Renal cortical epithelial cell (primary cell): ENCODE data around the gene KATNAL1. TPM values are rescaled to one million over a fixed set of nuclear protein-coding genes. Genes with fewer than 3 reads are reported as not detected.
"Not testable (repeated sequence)": the region's sequence is repeated elsewhere in the genome, so short reads cannot be mapped to it uniquely, and the experiment has no call there.

Source experiments
- DNase-seq: peaks from one replicate; pipeline ENCODE4 v3.0.0-alpha.2; 2011; ENCODE audit warnings: low read depth
- total RNA-seq: library from RNA; depleted of rRNA; stranded (reverse); fragments of >200 nt; gene quantifications from 2 replicates; pipeline ENCODE4 v1.2.3, GENCODE V29; 2014

KATNAL1 gene
- total RNA-seq, 1 donor from 2014 or later: 36.3 TPM

DNA sequence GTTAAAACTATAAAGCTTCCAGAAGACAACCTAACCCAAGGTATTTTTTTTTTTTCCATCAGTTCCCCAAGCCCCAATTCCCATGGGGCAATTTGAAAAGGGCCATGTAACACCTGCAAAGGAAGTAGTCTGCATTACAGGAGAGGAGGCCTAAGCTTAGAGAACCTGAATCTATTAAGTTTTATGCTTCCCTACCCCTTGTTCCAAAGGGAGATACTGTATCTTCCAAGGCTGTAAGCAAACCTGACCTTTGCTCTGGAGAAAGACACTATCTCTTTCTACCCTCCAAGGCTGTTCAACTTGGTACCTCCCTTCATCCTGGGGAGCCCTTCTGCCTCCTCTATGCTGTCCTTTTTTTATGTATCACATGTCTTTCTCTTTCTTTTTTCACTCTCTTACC is 15.0 kb downstream of the KATNAL1 start:
- no peak for DNase-seq

DNA sequence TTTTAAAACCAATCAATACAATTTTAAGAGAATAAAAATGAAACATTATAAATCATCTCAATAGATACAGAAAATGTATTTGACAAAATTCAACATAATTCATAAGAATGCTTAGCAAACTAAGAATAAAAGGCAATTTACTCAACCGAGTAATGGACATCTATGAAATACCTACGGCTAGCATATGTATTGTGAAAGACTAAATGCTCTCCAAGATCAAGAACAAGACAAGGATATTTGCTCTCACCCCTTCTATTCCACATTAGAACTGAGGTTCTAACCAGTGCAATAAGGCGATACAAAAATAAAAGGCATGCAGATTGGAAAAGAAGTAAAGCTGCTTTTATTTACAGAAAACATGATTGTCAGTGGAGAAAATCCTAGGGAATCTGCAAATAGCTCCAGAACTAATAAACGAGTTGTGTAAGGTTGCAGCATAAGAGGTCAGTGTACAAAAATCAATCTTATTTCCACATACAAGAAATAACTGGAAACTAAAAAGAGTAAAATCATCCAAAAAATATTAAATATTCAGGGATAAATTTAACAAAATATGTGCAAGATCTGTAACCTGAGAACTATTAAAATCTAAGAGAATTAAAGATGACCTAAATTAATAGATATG is 16.4 kb downstream of the KATNAL1 start:
- DNase-seq: no peak

DNA sequence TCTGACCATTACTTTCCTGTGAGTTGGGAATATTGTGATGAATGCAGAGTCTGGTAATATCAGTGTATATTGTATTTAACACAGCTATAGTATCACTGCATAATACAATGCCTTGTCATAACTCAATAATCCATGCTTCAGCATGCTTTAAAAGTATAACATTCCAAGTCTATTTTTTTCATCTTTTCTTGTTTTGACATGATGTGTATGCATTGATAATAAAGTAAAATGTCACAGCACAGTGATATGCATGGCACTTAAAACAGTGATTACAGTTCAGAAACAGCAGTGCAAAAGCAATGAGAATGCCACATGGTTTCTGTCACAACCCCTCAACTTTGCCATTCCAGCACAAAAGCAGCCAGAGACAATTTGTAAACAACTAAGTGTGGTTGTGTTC is 17.8 kb downstream of the KATNAL1 start:
- DNase-seq: no peak

DNA sequence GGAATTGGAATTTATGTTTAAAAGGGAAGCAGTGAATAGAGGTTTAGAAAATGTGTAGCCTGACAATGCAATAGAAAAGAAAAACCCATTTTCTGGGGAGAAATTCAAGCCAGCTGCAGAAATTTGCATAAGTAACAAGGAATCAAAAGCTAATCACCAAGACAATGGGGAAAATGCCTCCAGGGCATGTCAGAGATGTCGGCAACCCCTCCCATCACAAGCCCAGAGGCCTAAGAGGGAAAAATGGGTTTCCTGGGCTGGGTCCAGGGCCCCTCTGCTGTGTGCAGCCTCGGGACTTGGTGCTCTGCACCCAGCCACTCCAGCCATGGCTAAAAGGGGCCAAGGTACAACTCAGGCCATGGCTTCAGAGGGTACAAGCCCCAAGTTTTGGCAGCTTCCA is 21.3 kb downstream of the KATNAL1 start:
- not testable (repeated sequence) for DNase-seq

DNA sequence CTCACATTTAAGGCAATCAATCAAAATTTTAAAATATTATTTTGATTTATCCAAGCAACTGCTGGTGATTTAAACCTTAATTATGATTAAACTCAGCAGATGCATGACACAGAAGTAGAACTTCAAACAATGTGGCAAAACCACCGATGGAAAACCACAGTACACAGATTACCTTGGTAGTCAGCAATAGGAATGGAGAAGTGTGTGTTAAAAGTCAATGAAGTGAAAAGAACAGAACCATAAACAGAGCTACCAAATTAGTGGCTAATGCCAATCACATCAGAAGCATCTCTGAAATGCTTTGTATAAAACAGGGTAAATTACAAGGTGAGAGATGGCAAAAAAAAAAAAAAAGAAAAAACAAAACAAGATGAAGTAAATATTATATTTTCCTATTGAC is 31.2 kb downstream of the KATNAL1 start:
- peak; percentile 95 for DNase-seq

DNA sequence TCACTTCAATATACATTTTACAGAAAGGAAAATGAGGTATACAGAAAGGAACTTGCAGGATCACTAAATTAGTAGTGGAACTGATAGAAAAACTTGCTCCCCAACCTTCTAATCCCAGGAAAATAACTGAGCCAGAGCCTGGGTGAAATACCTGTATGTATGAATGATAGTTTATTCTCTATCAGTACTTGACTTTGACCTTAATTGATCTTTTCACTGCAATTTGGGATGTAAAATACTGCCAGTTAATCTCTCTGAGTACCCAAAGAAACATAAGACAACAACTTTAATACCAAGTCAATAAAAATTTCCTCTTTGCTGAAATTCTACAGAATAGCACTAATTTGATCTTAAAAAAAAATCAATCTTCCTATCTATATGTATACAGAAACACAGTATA is 33.3 kb downstream of the KATNAL1 start:
- no peak for DNase-seq

DNA sequence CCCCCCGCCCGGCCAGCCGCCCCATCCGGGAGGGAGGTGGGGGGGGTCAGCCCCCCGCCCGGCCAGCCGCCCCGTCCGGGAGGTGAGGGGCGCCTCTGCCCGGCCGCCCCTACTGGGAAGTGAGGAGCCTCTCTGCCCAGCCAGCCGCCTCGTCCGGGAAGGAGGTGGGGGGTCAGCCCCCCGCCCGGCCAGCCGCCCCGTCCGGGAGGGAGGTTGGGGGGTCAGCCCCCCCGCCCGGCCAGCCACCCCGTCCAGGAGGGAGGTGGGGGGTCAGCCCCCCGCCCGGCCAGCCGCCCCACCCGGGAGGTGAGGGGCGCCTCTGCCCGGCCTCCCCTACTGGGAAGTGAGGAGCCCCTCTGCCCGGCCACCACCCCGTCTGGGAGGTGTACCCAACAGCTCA is 37.3 kb downstream of the KATNAL1 start:
- DNase-seq: not testable (repeated sequence)

DNA sequence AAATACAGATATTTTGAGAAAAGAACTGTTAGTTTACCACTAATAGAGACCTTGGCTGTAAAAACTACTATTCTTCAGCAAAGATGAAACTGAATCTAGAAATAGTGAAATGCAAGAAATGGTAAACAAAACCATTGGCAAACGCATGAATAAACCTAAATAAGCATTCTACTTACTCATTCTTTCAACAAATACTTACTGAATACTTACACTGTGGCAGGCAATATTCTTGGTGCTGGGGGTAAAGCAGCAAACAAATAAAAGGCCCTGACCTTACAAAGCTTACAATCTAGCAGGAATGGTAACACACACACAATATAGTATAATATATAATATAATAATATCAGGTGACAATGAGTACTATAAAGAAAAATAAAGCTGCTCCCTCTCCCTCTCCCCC is 38.7 kb downstream of the KATNAL1 start:
- peak; percentile 6 for DNase-seq

DNA sequence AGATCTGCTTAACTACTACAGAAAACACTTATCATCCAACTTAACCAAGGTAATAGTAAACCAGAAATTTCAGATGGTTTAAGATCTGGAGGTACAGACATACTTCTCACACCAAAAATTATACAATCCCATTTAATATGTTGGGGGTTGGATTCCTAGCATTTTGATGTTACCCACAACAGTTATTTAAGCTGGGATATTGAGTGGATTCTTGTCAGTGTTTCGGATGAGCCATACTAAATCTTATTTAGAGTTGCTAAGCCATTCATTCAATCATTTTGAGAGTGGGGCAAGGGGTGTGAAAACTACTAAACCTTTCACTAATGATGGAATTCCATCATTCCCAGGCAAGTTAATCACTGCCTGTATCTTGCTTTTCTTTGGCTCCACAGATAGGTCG is 40.6 kb downstream of the KATNAL1 start:
- DNase-seq: no peak

DNA sequence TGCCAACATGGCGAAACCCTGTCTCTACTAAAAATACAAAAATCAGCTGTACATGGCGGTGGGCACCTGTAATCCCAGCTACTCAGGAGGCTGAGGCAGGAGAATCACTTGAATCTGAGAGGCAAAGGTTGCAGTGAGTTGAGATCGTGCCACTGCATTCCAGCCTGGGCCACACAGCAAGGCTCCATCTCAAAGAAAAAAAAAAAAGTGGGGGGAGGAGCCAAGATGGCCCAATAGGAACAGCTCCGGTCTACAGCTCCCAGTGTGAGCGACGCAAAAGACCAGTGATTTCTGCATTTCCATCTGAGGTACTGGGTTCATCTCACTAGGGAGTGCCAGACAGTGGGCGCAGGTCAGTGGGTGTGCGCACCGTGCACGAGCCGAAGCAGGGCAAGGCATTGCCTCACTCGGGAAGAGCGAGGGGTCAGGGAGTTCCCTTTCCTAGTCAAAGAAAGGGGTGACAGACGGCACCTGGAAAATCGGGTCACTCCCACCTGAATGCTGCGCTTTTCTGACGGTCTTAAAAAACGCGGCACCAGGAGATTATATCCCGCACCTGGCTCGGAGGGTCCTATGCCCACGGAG is 48.1 kb downstream of the KATNAL1 start:
- DNase-seq: not testable (repeated sequence)

DNA sequence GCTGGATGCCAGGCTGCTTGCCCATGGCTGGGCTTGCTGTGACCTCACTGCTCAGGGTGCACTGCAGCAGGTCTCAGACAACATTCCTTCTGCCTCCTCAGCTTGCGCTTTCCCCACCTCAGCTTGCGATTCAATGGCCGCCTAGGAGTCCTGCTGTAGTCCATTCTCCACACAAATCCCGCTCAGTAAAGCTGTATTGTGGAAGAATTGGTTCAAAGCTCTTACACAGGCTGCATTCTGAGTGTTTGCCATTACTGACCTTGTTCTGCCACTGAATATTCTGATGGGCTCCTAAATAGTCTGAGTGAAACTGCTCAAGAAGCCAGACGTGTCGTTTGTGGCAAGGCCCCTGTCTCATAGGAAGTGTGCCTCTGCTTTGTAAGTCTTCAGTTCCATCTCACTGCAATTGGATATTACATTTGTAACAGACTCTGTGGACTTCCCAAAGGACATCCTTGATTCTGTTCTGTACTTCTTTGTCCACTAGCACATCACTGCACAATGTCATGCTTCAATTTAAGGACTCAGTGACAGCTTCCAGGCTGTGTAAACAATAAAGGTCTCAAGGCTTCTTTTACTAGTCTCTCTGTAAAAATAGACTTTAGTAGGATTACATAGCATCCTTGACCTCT is 49.8 kb downstream of the KATNAL1 start:
- DNase-seq: peak; percentile 23

DNA sequence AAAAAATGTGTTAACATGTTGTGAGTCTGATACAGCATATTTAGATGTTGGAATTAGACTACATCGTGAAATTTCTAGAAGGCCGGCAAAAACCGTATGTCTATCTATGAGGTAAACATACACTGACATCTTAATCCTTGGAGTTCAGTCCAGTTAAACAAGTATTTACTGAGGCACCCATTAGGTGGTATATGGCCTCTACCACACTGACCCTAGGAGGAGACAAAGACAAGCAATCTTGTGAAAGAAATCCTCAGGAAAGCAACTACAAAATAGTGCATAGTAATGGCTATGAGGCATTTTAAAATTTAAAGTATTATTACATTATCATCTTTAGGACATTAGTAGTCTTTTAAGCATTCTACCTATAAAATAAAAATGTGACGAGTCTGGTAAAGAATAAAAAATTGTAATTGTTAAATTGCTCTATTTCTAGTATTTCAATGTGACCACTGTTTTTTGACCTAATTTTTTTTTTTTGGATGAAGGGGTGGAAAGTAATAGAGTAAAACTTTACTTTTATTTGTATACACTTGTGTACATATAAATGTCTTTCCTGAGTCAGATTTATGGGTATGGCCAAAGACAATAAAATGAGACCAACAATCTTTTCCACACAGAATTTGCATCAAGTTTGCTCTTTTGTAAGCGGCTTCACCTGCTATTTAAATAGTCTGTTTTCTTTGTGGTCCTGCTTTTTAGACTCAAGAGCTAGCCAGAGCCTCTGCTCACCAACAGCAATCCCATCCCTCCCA is 50.5 kb downstream of the KATNAL1 start:
- DNase-seq: peak; percentile 19

DNA sequence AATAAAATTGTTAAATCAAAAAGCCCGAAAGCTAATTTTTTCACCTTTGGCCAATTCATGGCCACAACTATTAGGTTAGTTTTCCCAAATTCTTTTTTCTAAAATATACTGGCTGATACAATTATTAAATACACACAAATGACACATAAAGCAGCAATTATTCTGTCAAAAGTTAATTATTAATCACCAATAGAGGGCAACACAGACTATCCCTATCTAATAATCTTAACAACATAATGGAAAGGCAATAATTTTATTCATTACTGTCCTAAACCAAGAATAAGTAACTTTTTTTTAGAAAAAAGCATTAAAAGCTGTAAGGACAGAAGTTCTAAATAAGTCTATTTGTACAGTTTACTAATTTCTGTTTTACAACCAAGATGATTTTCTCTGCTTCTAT is 51.7 kb downstream of the KATNAL1 start:
- DNase-seq: peak; percentile 27

DNA sequence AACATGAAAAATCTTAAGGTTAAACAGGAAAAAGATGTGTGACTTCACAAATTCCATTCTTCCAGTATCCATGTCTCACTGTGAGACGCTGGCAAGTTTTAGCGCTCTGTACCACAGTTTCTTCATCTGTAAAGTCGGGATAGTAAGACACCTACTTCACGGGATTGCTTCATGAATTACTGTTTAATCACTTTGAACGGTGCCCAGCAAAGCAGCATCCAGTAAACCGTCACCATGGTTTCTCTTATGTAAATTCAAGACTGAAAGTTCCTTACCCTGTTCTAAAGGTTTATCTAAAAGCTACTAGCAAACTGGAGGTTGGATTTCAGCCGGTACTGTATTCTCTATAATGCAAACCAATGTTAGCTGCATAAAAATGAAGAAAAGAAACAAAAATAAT is 53.5 kb downstream of the KATNAL1 start:
- DNase-seq: no peak

DNA sequence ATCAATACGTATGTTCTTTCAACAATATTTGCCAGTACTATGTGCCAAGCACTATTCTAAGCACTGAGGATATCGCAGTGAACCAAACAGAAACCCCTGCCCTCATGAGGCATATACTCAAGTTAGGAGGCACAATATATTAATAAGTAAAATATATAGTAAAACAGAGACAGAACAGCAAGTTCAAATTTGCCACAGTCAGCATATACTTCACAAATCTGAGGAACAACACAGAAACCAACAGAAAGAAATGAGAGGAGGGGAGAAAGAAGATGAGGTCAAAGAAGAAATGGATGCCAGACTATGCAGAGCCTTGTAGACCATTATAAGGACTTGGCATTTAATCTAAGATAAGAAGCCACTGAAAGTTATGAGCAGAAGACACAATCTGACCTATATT is 59.9 kb downstream of the KATNAL1 start:
- DNase-seq: no peak

DNA sequence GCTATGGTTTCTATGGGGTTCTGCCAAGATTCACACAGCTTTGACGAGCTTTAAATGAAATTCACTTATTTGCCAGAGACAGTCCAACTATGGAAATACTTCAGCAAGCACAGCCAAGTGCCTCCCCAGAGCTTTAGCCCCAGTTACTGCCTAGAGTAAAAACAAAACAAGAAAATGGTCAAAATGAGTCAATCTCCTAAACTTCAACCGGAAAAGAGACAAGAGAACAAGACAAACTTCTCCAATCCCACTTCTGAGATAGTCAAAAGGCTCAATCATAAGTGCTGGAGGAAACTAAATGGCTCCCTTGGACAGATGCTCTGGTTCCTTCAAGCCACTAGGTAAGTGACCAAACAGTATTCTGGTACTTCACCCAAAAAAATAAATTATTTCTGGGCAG is 65.8 kb downstream of the KATNAL1 start:
- DNase-seq: no peak

DNA sequence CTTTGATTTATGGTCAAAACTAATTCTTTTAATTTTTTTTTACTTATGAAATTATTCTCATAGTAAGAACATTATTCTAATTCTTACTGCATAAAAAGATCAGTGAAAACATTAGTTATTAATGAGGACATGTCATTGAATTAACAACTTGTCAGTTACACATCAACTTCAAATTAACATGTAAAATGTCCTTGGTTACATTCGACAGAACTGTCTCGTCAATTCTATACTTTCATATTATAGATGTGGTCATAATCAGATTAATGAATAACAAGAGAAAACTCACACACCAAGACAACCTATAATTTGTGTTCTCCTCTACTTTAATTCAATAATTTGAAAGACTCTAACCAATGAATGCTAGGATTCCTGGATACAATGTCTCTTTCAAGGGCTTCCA is 66.7 kb downstream of the KATNAL1 start:
- no peak for DNase-seq

DNA sequence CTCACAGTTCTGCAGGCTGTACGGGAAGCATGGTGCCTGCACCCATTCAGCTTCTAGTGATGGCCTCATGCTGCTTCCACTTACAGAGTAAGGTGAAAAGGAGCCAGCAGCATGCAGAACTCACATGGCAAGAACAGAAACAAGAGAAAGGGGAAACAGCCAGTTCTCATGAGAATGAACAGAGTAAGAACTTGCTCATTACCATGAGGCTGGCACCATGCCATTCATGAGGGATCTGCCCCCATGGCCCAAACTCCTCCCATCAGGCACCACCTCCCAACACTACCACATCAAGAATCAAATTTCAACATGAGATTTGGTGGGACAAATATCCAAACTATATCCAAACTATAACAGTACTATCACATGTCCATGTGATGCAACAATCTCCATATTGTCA is 72.1 kb downstream of the KATNAL1 start:
- DNase-seq: no peak

DNA sequence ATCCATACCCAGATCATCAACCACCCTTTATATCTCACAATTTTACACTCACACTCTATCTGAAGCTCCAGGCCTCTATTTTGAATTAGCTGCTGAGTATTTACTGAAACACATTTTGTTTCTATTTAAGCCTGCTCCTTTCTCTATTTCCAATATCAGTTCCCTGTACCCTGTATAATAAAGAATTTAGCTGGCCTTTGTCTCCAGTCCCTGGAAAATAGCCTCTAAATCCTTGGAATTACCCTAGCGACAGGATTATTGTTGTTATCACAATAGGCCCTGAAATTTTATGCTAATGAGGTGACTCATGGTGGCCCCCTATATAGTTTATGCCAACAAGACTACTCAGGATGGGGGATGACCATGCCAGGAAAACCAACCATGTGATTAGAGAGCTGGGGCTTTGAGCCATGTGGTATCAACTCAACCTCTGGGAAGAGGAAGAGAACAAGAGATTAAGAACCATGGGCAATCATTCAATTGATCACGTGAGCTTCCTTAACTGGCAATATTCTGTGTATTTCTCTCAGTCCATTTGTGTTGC is 72.7 kb downstream of the KATNAL1 start:
- DNase-seq: peak; percentile 32

DNA sequence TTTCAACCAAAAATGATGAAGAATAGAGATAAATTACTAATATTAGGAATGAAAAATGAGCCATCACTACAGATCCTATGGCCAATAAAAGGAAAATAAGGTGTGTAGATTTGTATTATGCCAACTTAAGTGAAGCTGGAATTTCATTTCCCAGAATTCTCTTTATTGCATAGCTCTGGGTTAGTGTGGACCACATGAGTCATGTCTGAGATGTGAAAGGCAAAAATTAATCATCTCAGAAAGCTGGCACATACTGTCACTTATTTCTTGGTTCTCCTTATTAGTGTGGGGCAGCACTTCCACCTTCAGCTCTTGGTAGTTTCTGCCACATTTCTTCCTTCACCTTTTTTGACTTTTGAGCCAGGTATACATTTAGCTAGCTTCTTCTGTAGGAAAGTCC is 82.6 kb downstream of the KATNAL1 start:
- DNase-seq: peak; percentile 28

DNA sequence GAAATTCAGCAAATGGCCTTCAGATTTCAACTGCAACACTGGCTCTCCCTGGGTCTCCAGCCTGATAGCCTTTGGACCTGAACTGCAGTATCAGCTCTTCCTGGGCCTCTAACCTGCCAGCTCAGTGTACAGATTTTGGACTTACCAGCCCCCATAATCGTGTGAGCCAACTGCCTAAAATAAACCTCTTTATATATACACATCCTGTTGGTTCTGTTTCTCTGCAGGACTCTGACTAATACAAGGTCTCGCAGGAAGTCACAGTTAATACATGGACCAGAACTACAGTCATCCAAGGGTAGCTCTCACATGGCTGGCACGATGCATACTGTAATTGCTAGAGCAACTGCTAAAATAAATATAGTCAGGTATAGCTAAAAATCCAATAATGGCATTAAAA is 85.1 kb downstream of the KATNAL1 start:
- no peak for DNase-seq

DNA sequence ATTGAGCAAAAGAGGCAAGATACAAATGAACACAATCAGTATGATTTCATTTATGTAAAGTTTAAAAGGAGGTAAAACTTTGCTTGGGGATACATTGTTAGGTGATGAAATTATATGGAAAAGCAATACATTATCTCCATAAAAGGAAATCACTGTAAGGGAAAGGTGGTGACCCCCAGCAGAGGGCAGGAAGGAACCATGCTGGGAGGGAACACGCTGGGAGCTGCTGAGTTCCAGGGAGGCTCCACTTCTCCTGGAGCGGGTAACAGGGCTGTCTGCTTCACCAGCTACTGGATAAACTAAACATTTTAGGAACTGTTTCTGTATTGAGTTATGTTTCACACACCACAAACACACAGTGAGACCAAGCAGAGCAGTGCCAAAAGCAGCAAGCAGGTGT is 91.2 kb downstream of the KATNAL1 start:
- no peak for DNase-seq

DNA sequence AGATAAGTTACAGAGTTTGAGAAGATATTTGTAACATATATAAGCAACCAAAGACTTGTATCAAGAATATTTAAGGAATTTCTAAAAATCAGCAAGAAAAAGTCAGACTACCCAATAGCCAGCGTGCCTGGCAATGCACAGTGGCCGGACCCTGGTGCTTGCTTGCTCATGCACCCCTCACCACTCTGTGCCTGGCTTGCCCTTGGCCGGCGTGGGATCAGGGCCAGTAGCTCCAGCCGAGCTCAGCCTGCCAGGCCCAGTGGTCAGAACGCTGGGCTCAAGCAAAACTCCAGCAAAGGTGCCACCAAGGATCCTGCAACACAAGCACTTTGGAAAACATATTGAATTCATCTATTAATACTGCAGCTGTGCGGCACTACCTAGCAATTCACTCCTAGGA is 95.1 kb downstream of the KATNAL1 start:
- no peak for DNase-seq
